ENCODE data around the gene KIF3C.
"Not testable (repeated sequence)": the region's sequence is repeated elsewhere in the genome, so short reads cannot be mapped to it uniquely, and the experiment has no call there.

The KIF3C gene

GRCh38 chr2:25897506-25897905, 84.8 kb downstream of the KIF3C start:
- CTCF ChIA-PET, result no interaction called here
- H3K4me1 ChIP-seq (ENCODE audit: control insufficient read depth, insufficient read depth, low read length), result no peaks in the 10 kb centered on the region
- no peak overlapping the region for H3K4me3 ChIP-seq (ENCODE audit: low read depth, low read length)
- TF ChIP-seq ZNF335 (tag by site-specific recombination; conservative IDR thresholded peaks at IDR 0.05) (no peak), ZBTB1 (tag by site-specific recombination; IDR thresholded peaks at IDR 0.05) (no peak), BCL6B (tag by site-specific recombination; IDR thresholded peaks at IDR 0.05) (no peak), ZNF394 (tag by site-specific recombination; IDR thresholded peaks at IDR 0.05; ENCODE audit: borderline replicate concordance) (no peak), ZNF423 (tag by site-specific recombination; IDR thresholded peaks at IDR 0.05) (no peak), ZNF132 (tag by site-specific recombination; IDR thresholded peaks at IDR 0.05; ENCODE audit: borderline replicate concordance) (no peak), ZNF501 (tag by site-specific recombination; IDR thresholded peaks at IDR 0.05) (no peak), ZSCAN23 (tag by site-specific recombination; IDR thresholded peaks at IDR 0.05) (no peak), ZNF768 (tag by site-specific recombination; IDR thresholded peaks at IDR 0.05) (no peak), ZNF112 (tag by site-specific recombination; IDR thresholded peaks at IDR 0.05) (no peak)
- no peaks in the 10 kb centered on the region for H3K9me3 ChIP-seq (ENCODE audit: control insufficient read depth, insufficient read depth, low read depth, low read length)
- POLR2A ChIA-PET, result no interaction called here
- no peaks in the 10 kb centered on the region for H3K36me3 ChIP-seq (ENCODE audit: control insufficient read depth in 2 of 2, insufficient read depth in 1 of 2, low read length in 2 of 2)
- H3K27ac ChIP-seq (ENCODE audit: extremely low read depth, low read depth, low read length), result no peak overlapping the region

- POLR2A ChIA-PET, result interaction anchor here (1.6 kb wide), 1 partner anchor 17 kb away, joined by 6 read pairs; the partner anchor contains the start of gene ASXL2
- CTCF ChIA-PET; H3K27ac ChIP-seq (ENCODE audit: extremely low read depth, low read depth, low read length): not testable (repeated sequence)
- TF ChIP-seq, protein P1, sequence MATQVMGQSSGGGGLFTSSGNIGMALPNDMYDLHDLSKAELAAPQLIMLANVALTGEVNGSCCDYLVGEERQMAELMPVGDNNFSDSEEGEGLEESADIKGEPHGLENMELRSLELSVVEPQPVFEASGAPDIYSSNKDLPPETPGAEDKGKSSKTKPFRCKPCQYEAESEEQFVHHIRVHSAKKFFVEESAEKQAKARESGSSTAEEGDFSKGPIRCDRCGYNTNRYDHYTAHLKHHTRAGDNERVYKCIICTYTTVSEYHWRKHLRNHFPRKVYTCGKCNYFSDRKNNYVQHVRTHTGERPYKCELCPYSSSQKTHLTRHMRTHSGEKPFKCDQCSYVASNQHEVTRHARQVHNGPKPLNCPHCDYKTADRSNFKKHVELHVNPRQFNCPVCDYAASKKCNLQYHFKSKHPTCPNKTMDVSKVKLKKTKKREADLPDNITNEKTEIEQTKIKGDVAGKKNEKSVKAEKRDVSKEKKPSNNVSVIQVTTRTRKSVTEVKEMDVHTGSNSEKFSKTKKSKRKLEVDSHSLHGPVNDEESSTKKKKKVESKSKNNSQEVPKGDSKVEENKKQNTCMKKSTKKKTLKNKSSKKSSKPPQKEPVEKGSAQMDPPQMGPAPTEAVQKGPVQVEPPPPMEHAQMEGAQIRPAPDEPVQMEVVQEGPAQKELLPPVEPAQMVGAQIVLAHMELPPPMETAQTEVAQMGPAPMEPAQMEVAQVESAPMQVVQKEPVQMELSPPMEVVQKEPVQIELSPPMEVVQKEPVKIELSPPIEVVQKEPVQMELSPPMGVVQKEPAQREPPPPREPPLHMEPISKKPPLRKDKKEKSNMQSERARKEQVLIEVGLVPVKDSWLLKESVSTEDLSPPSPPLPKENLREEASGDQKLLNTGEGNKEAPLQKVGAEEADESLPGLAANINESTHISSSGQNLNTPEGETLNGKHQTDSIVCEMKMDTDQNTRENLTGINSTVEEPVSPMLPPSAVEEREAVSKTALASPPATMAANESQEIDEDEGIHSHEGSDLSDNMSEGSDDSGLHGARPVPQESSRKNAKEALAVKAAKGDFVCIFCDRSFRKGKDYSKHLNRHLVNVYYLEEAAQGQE (tag by site-specific recombination; IDR thresholded peaks at IDR 0.05), result peak; percentile 68; the same call in 1 of the 2 replicates
- peak; percentile 55 for TF ChIP-seq ZNF510 (tag by site-specific recombination; IDR thresholded peaks at IDR 0.05; ENCODE audit: insufficient replicate concordance)
- peak; percentile 72 for TF ChIP-seq ZNF140 (tag by site-specific recombination; IDR thresholded peaks at IDR 0.05)
- TF ChIP-seq ZNF426 (tag by site-specific recombination; IDR thresholded peaks at IDR 0.05), result peak; percentile 75
- TF ChIP-seq ZNF654 (tag by site-specific recombination; IDR thresholded peaks at IDR 0.05; ENCODE audit: low read depth), result peak; percentile 29; the same call in 1 of the 2 replicates
- TF ChIP-seq ZNF558 (tag by site-specific recombination; IDR thresholded peaks at IDR 0.05), result peak; percentile 65; the same call in 1 of the 2 replicates
- TF ChIP-seq ZNF791 (tag by site-specific recombination; IDR thresholded peaks at IDR 0.05), result peak; percentile 62; the same call in 1 of the 2 replicates
- TF ChIP-seq GLI2 (tag by site-specific recombination; IDR thresholded peaks at IDR 0.05; ENCODE audit: borderline replicate concordance, low read depth), result peak; percentile 38; the same call in 1 of the 2 replicates
- TF ChIP-seq ZNF433 (tag by site-specific recombination; IDR thresholded peaks at IDR 0.05; ENCODE audit: low read depth), result peak; percentile 25; the same call in 1 of the 2 replicates
- peak; percentile 35; the same call in 1 of the 2 replicates for TF ChIP-seq ZXDB (tag by site-specific recombination; IDR thresholded peaks at IDR 0.05)
- TF ChIP-seq ZNF555 (tag by site-specific recombination; conservative IDR thresholded peaks at IDR 0.05), result peak; percentile 65
- TF ChIP-seq ZBTB21 (tag by site-specific recombination; IDR thresholded peaks at IDR 0.05), result peak; percentile 49; the same call in 1 of the 2 replicates
- peak; percentile 65; the same call in 1 of the 2 replicates for TF ChIP-seq ZNF266 (tag by site-specific recombination; IDR thresholded peaks at IDR 0.05; ENCODE audit: low read depth)
- peak; percentile 40; the same call in 1 of the 2 replicates for TF ChIP-seq ZNF560 (tag by site-specific recombination; IDR thresholded peaks at IDR 0.05; ENCODE audit: borderline replicate concordance)
- peak; percentile 58 for TF ChIP-seq ZBTB11 (tag by site-specific recombination; conservative IDR thresholded peaks at IDR 0.05; ENCODE audit: low read depth)
- peak; percentile 61 for TF ChIP-seq ZBTB8A (tag by site-specific recombination; IDR thresholded peaks at IDR 0.05)
- peak; percentile 72; the same call in 1 of the 2 replicates for TF ChIP-seq ZNF202 (tag by site-specific recombination; IDR thresholded peaks at IDR 0.05; ENCODE audit: borderline replicate concordance)
- TF ChIP-seq RBAK (tag by site-specific recombination; IDR thresholded peaks at IDR 0.05), result 0 out of 2 replicates have a peak, but pooled peaks have one; percentile 43
These were observed 86.0 kb downstream of the KIF3C start for GRCh38 chr2:25896308-25896707.

More at GRCh38 chr2:25896308-25896707, 86.0 kb downstream of the KIF3C start:
- not testable (repeated sequence) for H3K36me3 ChIP-seq (ENCODE audit: control insufficient read depth in 2 of 2, insufficient read depth in 1 of 2, low read length in 2 of 2); H3K4me3 ChIP-seq (ENCODE audit: low read depth, low read length); H3K9me3 ChIP-seq (ENCODE audit: control insufficient read depth, insufficient read depth, low read depth, low read length); H3K4me1 ChIP-seq (ENCODE audit: control insufficient read depth, insufficient read depth, low read length)

Measured in HEK293 (cell line).